ENCODE data around the gene SLC25A21.
"Not testable (repeated sequence)": the region's sequence is repeated elsewhere in the genome, so short reads cannot be mapped to it uniquely, and the experiment has no call there.

Gene SLC25A21

DNA sequence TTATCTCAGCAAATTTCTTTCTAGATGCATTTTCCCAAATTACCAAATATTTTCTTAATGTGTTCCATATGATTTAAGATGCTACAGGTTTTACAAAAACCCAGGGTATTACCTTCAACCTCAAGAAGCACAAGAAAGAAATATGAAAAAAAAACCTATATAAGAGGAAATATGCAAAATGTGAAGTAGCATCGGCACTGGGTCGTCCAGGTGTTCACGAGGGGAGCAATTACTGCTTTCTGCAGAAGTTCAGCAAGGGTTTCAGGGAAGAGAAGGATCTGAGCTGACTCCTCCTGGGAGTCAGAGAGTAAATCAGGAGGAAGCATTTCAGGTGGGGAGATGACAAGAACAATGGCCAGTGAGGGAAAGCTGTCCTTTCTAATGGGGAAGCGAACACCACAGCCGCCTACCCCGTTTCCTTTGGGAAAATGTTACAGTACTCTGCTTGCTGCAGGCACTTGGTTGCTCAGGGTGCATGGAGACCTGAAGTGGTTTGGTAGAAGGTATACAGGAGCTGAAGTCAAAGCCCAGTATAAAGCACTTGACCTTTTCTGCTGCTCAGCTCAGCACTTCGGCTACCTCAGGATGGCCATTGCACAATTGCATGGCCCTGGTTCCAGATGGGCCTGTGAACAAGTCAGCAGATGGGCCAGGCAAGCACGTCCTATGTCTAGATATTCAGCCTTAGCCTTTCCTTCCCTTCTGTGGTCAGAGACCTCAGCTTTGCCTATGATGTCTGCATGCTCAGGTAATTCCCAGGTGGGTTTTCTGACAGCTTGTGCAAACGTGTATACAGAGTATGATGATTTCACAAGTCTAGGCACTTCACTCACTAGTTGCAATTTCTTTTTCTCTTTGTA is 355.1 kb downstream of the SLC25A21 start:
- DNase-seq = no peak

DNA sequence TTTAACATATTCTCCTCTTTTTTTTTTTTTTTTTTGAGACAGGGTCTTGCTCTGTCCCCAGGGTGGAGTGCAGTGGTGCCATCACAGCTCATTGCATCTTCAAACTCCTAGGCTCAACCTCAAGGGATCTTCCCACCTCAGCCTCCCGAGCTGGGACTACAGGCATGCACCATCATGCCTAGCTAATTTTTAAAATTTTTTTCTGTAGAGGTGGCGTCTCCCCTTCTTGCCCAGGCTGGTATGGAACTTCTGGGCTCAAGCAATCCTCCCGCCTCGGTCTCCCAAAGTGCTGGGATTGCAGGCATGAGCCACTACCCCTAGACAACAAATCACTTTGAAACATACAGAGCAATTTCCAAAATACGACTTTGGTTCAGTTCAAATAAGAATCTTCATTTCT is 355.9 kb downstream of the SLC25A21 start:
- no peak for DNase-seq

DNA sequence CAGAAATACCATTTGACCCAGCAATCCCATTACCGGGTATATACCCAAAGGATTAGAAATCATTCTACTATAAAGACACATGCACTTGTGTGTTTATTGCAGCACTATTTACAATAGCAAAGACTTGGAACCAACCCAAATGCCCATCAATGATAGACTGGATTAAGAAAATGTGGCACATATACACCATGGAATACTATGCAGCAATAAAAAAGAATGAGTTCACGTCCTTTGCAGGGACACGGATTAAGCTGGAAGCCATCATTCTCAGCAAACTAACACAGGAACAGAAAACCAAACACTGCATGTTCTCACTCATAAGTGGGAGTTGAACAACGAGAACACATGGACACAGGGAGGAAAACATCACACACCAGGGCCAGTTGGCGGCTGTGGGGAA is 357.6 kb downstream of the SLC25A21 start:
- not testable (repeated sequence) for DNase-seq

DNA sequence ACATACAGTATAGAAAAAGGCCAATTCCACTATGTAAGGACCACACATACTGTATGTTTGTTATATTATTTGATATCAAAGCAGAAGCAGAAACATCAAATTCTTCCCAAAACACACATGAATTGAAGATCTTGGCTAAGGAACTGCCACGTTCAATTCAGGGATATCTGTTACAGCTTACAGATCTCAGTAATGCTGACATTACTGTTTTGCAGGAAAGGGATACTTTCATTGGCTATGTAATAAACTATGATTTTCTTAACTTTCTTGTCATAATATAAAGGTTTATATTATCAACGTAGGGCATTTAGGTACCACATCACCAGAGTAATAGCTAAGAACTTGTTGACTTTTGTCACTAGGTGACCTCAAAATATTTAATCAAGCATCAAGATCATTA is 362.2 kb downstream of the SLC25A21 start:
- DNase-seq = no peak

DNA sequence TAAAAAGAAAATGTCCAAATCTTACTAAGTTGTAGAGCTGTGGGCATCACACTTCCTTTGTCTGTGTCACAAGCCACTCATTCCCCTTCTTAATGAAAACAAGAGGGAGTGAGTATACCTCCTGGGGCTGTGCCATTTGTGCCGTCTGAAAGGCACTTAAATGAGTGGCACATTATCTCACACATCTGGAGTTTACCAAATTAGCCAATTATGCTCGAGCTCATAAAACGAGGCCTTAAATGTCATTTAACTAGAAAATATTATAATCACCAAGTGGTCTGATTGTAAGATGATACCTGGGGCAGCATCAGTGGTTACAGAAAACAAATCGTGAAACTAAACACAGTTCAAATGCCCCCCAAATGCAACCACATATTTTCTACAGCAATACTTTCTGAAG is 364.7 kb downstream of the SLC25A21 start:
- no peak for DNase-seq

DNA sequence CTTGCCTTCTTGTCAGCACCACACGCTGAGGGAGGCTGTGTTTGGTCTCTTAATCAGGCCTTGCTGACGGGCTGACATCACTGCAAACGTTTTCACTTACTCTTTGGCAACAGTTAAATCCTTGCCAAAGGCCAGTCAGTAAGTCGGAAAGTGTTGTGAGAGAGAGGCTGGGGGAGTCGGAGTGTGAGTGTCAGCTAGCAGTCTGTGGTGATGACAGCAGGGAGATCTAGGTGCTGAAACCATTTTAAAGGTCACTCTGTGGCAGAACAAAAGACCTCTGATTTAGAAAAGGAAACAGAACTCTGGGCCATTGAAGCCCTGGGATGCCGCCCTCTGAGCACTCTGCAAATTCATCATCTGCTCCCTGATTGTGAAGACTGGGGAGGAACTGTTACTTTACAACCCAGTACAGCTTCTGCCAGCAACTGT is 367.3 kb downstream of the SLC25A21 start:
- DNase-seq = no peak

DNA sequence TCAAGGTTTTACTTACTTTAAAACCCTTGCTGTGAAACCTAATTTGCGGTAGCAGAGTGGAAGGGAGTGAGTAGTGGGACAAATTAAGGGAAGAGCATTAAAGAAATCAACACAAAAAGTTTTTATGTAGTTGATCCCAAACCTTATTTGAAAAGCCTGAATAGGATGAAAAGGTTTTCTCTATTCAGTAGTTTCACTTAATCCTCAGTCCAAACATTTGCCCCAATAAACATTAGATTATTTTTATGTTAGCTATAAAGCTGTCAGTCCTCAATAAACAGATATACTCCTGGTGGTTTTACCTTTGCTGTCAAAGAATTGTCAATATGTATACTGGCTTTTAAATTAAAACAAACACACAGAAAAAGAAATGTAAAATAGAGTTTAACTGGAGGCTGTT is 374.8 kb downstream of the SLC25A21 start:
- no peak for DNase-seq

DNA sequence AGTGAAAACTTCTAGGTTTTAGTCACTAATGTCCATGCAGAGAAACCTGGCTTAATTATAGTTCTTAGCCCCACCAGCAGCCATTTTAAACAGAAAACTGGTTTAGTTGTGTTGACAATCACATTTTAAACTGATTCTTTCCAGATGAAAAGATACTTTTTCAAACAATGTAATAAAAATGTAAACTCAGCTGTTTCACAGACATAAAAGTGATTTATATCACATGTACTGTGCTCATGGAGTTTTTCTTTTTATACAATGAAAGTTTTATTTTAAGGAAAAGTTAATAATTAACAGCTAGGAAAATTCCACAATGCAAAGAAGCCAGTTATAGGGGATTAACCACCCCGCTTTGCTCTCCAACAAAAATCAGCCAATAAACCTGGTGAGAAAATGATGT is 381.0 kb downstream of the SLC25A21 start:
- no peak for DNase-seq

DNA sequence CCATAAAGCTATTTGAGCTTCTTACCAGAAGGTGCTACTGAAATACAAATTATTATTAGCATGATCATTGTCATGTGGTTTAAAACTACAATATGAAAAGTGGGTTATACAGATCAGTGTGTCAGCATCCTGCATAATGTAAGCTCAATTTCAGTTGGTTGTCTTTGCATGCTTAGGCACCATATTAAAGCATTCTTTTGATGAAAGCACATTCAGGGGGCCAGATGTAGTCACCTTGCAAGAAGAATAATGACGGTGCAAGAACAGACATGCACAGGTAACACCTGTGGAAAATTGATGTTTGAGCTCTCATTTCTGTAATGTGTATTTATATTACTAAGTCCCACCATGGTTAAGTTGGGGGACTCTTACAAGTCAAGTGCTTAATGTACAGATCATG is 386.9 kb downstream of the SLC25A21 start:
- no peak for DNase-seq

DNA sequence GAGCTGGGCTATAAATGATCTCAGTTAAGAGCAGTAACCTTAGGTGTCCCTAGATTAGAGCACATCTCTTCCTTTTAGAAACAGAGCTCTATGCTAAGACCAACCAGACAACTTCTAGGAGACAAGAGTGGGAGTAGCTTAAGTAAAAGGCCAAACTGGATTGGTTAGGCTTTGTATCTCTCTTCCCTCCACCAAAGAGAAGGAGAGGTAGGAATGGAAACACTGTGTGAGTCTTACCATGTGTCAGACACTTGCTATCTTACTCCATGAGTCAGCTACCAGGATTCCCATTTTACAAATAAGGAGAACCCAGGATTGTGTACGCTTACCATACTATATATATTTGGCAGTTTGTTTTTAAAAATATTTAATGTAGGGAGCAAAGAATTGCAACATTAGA is 387.9 kb downstream of the SLC25A21 start:
- no peak for DNase-seq

DNA sequence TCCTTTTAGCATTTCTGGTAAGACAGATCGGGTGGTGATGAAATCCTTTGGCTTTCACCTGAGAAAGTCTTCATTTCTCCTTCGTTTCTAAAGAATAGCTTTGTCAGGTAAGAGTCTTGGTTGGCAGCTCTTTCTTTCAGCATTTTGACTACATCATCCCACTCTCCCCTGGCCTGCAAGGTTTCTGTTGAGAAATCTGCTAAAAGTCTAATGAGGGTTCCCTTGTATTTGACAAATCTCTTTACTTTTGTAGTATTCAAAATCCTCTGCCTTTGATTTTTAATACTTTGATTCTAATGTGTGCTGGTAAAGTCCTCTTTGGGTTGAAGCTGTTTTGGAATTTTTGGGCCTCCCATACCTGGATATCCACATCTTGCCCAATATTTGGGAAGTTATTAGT is 390.5 kb downstream of the SLC25A21 start:
- no peak for DNase-seq

DNA sequence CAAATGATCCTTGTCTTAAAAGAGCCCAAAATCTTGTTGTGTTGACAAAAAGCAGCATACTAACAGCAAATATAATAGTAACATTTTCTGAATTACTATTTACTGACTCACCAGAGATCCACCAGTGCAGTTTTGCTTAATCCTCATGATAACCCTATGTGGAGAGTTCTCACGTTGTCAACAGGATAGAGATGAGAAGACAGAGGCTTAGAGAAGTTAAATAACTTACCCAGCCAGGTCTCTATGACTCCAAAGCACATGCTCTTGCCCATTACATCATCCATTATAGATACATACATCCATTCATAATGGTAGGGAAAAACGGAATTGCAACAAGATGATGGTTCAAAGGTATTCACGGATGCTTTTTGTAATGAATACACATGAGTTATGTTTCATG is 398.8 kb downstream of the SLC25A21 start:
- DNase-seq = no peak

DNA sequence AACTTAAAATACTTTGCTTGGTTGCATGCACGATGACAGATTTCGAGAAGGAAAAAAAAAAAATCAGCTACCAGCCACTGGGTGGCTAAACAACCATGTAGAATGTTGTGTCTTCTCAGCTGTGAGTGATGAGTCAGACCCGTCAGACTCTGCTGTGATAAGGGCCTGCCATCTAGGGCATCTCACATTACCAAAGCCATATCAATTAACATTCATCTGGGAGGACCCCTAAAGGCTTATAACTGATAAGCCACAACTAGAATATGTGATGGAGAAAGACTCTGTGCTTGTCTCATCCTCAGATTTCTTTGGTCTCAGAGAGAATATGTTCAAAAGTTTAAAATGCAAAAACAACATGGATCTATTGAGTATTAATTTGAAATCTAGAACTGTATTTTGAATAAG is 399.3 kb downstream of the SLC25A21 start:
- DNase-seq = no peak

DNA sequence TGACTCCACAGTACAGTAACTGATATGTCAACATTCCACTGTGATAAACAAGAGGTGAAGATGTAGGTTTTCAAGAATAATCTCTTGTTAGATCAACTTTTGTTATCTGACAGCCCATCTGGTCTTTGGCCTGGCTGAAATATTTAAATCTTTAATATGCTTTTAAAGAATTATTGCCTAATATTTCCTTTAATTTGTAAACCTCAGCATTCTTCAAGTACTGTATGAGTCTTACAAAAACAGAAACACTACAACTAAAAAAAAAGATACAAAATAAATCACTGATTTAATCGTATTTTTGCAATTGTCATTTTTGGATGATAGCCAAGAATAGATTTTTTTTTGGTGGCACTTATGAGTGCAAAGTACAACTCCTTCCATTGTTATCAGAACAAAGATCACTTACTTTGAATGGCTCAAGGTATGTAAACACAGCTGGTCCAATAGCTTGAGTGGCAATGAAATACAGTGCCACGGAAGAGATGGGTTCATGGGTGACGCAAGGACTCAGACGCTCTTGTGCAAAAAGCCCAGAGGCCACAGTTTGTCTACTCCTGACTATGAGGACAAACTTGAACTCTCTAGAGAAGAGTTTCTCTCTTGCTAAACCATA is 401.3 kb downstream of the SLC25A21 start:
- no peak for DNase-seq

DNA sequence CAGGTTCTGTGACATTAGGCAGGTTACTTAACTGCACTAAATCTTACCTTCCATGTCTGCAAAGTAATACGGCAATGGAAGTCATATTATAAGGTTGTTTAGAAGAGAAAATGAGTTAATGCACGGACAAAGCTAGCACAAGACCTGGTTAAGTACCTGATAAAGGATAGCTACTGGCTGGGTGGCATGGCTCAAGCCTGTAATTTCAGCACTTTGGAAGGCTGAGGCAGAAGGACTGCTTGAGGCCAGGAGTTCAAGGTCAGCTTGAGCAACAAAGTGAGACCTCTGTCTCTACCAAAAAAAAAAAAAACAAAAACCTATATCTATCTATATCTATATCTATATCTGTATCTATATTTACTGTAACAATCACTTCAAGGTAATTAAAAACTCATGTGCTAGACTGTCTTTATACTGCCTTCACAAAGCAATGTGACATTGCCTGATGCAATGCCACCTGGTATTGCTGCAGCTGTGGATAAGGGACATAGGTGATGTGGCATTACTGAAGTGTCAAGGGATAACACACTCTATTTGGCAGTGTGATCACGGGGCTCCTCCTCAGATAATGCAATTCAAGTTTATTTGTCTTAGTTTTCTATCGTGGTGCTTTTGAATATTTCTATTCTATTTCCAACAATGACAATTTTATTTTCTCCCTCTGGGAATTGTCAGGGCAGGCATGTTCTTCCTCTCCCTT is 403.6 kb downstream of the SLC25A21 start:
- no peak for DNase-seq

DNA sequence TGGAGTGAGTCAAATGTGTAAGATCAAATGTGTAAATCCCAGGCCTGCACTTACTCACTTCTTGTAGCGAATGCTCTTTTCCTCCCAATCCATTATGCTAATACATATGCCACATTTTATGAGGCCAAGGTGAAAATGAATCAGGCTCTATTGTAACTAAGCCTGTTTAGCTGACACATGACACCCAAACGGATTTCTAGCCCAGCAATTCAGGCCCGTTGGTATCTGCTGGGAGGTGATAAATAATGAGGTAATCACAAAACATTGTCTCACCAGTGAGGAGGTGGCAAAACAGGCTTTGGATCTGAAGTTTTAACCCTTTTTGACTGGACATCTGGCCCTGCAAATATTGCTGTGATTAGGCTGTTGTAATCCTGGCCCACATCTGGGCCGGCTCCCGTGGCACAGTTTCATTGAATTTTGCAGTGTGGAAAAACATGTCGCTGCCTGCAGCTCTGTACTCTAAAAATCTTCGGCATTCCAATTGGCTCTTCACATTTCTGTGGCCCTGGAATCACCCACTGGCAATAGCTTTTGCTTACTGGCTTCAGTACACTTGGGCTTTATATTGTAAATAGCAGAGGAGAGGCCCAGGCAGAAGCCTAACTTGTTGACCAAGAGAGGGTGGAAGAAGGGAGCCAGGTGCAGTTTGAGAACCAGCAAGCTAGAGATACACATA is 404.7 kb downstream of the SLC25A21 start:
- no peak for DNase-seq

DNA sequence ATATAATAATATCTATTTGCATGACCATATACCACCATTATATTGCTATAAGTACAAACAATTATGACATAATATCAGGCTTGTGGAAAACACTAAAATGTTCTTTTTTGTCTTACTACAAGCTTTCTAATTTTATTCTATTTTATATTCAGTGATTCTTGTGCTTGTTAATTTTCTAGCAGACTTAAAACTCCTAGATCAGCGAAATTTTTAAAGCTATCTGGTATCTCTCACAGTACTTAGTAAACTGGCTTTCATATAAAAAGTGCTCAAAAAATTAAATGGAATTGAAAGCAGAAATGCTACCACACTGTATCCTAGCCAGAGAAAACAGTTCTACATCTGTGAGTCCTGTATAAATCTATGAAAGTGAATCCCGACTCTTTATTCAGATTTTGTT is 405.4 kb downstream of the SLC25A21 start:
- no peak for DNase-seq

DNA sequence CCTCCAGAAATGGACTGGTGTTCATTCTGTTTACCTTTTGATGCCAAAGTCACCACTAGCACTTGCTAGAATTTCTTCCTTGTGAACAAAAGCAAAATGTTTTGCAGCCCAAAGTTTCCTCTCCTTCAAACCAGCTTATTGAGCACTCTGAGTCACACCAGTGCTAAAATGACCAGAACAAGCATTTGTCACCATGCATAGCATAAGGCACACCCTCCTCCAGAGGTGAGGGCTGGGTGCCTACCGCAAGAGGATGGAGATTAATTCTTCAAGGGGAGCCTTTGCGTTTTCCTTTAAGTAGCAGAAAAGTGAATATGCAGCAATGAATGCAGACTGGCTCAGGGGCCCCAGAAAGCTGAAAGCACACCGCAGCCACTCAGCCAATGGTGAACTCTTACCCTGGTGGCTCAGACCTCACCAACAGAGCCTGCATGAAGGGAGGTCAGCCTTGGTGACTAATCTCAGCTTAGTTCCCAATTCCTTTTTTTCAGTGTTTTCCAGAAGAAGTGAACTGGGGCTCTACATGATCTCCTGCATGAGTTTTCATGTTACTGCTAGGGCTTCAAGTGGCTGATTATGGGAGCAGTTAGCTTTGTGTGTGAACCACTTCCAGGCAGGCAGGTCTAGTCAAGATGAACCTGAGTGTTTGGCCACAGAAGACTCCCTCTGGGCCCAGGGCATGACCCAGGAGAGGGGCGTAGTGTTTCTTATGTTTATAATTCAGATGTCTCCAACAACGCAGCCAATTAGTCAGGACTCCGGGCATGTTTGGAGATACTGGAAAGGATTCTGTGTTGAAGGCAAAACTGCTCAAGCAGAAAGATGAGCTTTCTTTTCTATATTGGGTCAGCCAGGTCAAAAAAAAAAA is 414.4 kb downstream of the SLC25A21 start:
- DNase-seq = no peak

DNA sequence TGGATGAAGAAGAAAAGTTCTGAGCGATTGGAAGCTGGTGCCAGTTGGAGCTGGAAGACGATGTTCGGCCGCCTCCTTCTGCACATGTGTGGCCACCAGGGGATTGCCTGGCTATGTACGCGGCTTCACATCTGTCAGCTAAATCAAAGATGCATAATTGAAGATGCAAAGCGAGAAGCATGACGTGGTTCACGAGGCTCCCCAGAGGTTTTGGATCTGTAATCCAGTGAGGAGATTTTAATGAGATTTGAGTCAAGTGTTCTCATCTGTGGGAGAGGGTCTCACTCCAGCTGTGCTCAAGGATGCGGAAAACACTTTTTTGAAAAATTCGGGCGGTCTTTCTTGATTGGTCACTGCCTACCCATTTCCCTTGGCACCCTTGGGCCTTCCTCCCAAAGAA is 416.2 kb downstream of the SLC25A21 start:
- no peak for DNase-seq

DNA sequence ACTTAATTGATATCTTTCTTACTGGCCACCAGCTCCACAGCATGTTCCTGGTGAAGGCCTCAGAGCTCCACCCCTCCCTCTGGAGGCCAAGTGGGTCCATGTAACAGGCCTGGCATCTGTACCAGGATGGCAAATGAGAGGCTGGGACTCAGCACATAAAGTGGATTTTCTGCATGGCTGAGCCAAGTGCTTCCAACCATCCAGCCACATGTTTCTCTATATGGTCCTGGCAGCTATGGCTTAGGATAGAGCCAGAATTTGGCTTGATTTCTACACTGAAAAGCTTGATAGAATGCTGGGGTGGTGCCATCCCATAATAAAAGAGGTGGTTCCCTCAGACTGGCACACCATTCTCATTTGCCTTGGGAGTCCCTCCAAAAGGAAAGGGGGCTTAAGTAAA is 416.6 kb downstream of the SLC25A21 start:
- DNase-seq = no peak

DNA sequence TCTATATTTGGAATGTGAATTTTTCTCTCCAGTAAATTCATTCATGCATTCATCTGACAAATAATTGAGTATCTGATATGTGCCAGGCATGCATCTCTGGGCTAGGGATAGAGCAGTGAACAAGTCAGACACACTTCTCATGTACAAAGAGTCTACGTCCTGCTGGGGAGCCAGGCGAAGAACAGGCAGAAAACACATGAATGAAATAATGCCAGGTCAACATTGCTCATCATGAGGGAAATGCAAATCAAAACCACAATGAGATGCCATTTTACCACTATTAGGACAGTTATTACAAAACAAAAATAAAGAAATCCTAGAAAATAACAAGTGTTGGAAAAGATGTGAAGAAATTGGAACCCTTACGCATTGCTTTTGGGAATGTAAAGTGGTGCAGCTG is 420.5 kb downstream of the SLC25A21 start:
- DNase-seq = no peak

DNA sequence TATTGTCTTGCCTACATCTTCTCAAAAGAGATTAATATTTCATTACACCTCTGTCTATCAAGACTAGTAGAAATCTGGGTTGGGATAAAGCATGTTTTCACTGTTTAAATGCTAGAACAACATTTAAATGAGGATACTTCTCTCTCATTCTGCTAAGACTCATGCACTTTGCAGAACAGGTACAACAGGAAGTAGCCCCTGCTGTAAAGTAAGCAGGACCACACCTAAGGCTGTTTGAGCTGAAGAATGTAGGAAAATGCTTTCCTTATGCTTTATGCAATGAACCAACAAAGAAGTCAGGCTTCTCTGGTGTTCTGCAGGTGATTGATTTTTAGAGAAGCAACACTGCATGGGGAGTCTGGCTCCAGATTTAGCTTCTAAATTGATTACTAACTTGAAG is 421.3 kb downstream of the SLC25A21 start:
- no peak for DNase-seq
